WTC11 (cell line): ENCODE measurements around the gene SOS2. TPM values are rescaled to one million over a fixed set of nuclear protein-coding genes. Genes with fewer than 3 reads are reported as not detected.

ENCODE experiments used
- ATAC-seq: fragments of 200-7000 bp; cut with Tn5 transposase; 2 replicates; pipeline ENCODE4 v1.10.0; 2021; ENCODE audit warnings: mild to moderate bottlenecking, moderate library complexity
- CTCF ChIA-PET: fragments of 300-600 bp; sonication (Branson Sonifier 250); formaldehyde crosslinking; loops from one replicate; lab custom pipeline; 2021; ENCODE audit warnings: antibody characterized with exemption; lab: Charles Lee
- POLR2A ChIA-PET: fragments of 350-600 bp; sonication (Branson Sonifier 250); formaldehyde crosslinking; loops from one replicate; lab custom pipeline; 2021; ENCODE audit warnings: antibody characterized with exemption; lab: Charles Lee
- DNase-seq: peaks from one replicate; pipeline ENCODE4 v3.0.0; 2021; ENCODE audit warnings: low spot score
- H3K27ac Mint-ChIP-seq: 2 replicates; pipeline ENCODE4 v1.8.0; 2021; ENCODE audit warnings: mixed read lengths
- H3K27me3 Mint-ChIP-seq: 2 replicates; pipeline ENCODE4 v1.8.0; 2021; ENCODE audit warnings: low read depth, mild to moderate bottlenecking, moderate library complexity, mixed read lengths
- H3K36me3 Mint-ChIP-seq: 2 replicates; pipeline ENCODE4 v1.8.0; 2021; ENCODE audit warnings: mixed read lengths
- H3K4me1 Mint-ChIP-seq: 2 replicates; pipeline ENCODE4 v1.8.0; 2022; ENCODE audit warnings: mixed read lengths
- H3K4me3 Mint-ChIP-seq: 2 replicates; pipeline ENCODE4 v1.8.0; 2021; ENCODE audit warnings: mild to moderate bottlenecking, moderate library complexity, mixed read lengths
- H3K9me3 Mint-ChIP-seq: 2 replicates; pipeline ENCODE4 v1.8.0; 2021; ENCODE audit warnings: mixed read lengths
- ESRRA ChIP-seq: sonication (generic); formaldehyde crosslinking; IDR thresholded peaks from 2 replicates; pipeline ENCODE4 v1.8.1; 2022; ENCODE audit warnings: mild to moderate bottlenecking, missing genetic modification reagents, borderline replicate concordance
- ETV6 ChIP-seq: sonication (generic); formaldehyde crosslinking; IDR thresholded peaks from 2 replicates; pipeline ENCODE4 v1.8.1; 2022; ENCODE audit warnings: mild to moderate bottlenecking, missing genetic modification reagents
- FOXP1 ChIP-seq: sonication (generic); formaldehyde crosslinking; IDR thresholded peaks from 2 replicates; pipeline ENCODE4 v1.8.0; 2022; ENCODE audit warnings: missing genetic modification reagents, mild to moderate bottlenecking, moderate library complexity, borderline replicate concordance
- GRHL2 ChIP-seq: fragments of 250-450 bp; sonication (Bioruptor Pico); IDR thresholded peaks from 2 replicates; pipeline ENCODE4 v1.8.0; 2022; ENCODE audit warnings: mild to moderate bottlenecking, moderate library complexity; ENCODE audit not compliant: insufficient replicate concordance, severe bottlenecking
- GTF2I ChIP-seq: fragments of 250-450 bp; sonication (Bioruptor Pico); conservative IDR thresholded peaks from 2 replicates; pipeline ENCODE4 v1.4.0; 2021; ENCODE audit warnings: mild to moderate bottlenecking
- HMGA2 ChIP-seq: fragments of 250-450 bp; sonication (Bioruptor Pico); IDR thresholded peaks from 2 replicates; pipeline ENCODE4 v1.4.0; 2021; ENCODE audit warnings: mild to moderate bottlenecking, moderate library complexity
- JAZF1 ChIP-seq: fragments of 250-450 bp; sonication (Bioruptor Pico); IDR thresholded peaks from 2 replicates; pipeline ENCODE4 v1.9.0; 2021; ENCODE audit warnings: moderate library complexity, mild to moderate bottlenecking, inconsistent platforms
- MXD4 ChIP-seq: fragments of 250-450 bp; sonication (Bioruptor Pico); IDR thresholded peaks from 2 replicates; pipeline ENCODE4 v1.8.0; 2021; ENCODE audit warnings: mild to moderate bottlenecking, moderate library complexity, borderline replicate concordance
- NFATC4 ChIP-seq: fragments of 250-450 bp; sonication (Bioruptor Pico); IDR thresholded peaks from 2 replicates; pipeline ENCODE4 v1.9.0; 2021; ENCODE audit warnings: mild to moderate bottlenecking
- PRDM15 ChIP-seq: sonication (generic); formaldehyde crosslinking; IDR thresholded peaks from 2 replicates; pipeline ENCODE4 v1.8.0; 2022; ENCODE audit warnings: missing genetic modification reagents
- TCF7 ChIP-seq: sonication (generic); formaldehyde crosslinking; IDR thresholded peaks from 2 replicates; pipeline ENCODE4 v1.8.0; 2022; ENCODE audit warnings: mild to moderate bottlenecking, low read depth, missing genetic modification reagents, moderate library complexity
- ZMAT4 ChIP-seq: fragments of 250-450 bp; sonication (Bioruptor Pico); IDR thresholded peaks from 2 replicates; pipeline ENCODE4 v1.9.0; 2021; ENCODE audit warnings: mild to moderate bottlenecking
- ZNF263 ChIP-seq: sonication (generic); formaldehyde crosslinking; IDR thresholded peaks from 2 replicates; pipeline ENCODE4 v1.8.1; 2022; ENCODE audit warnings: low read depth, mild to moderate bottlenecking, moderate library complexity, missing genetic modification reagents
- ZNF416 ChIP-seq: fragments of 250-450 bp; sonication (Bioruptor Pico); IDR thresholded peaks from 2 replicates; pipeline ENCODE4 v1.9.0; 2021; ENCODE audit warnings: mild to moderate bottlenecking, inconsistent platforms
- ZNF671 ChIP-seq: fragments of 250-450 bp; sonication (Bioruptor Pico); IDR thresholded peaks from 2 replicates; pipeline ENCODE4 v1.8.0; 2021; ENCODE audit warnings: mild to moderate bottlenecking
- total RNA-seq: library from RNA; stranded (reverse); gene quantifications from 3 replicates; pipeline ENCODE4 v1.2.3, GENCODE V29; 2021
- TF ChIP-seq, protein P1 (sequence below): fragments of 250-450 bp; sonication (Bioruptor Pico); IDR thresholded peaks from 2 replicates; pipeline ENCODE4 v1.8.0; 2021; ENCODE audit warnings: mild to moderate bottlenecking
- TF ChIP-seq, protein P2 (sequence below): sonication (generic); formaldehyde crosslinking; IDR thresholded peaks from 2 replicates; pipeline ENCODE4 v1.8.0; 2023; ENCODE audit warnings: mild to moderate bottlenecking, missing genetic modification reagents
- TF ChIP-seq, protein P3 (sequence below): sonication (generic); formaldehyde crosslinking; IDR thresholded peaks from 2 replicates; pipeline ENCODE4 v1.8.0; 2023; ENCODE audit warnings: missing genetic modification reagents

Gene SOS2
- total RNA-seq, 1 experiment from 2014 or later = 11.0 TPM

- no peak overlapping the region for H3K4me3 Mint-ChIP-seq
- DNase-seq = no peak
- ChIA-PET CTCF (interaction anchor here (0.5 kb wide), 1 partner anchor 25 kb away, joined by 4 read pairs; no protein-coding TSS in a partner anchor), POLR2A (no interaction called here)
- no peaks in the 10 kb centered on the region for H3K4me1 Mint-ChIP-seq
- peaks cover 11% of the 10 kb centered on the region for H3K36me3 Mint-ChIP-seq
- no peak for ATAC-seq
- H3K9me3 Mint-ChIP-seq = no peaks in the 10 kb centered on the region
- no peaks in the 10 kb centered on the region for H3K27me3 Mint-ChIP-seq
- no peak overlapping the region; the same call in 1 of the 2 replicates for H3K27ac Mint-ChIP-seq
- TF ChIP-seq ZNF263 (CRISPR knock-in tag) = no peak
- no peak for TF ChIP-seq ESRRA (CRISPR knock-in tag)
- TF ChIP-seq, protein P1, sequence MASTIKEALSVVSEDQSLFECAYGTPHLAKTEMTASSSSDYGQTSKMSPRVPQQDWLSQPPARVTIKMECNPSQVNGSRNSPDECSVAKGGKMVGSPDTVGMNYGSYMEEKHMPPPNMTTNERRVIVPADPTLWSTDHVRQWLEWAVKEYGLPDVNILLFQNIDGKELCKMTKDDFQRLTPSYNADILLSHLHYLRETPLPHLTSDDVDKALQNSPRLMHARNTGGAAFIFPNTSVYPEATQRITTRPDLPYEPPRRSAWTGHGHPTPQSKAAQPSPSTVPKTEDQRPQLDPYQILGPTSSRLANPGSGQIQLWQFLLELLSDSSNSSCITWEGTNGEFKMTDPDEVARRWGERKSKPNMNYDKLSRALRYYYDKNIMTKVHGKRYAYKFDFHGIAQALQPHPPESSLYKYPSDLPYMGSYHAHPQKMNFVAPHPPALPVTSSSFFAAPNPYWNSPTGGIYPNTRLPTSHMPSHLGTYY (CRISPR knock-in tag) = no peak
- no peak for TF ChIP-seq MXD4 (CRISPR knock-in tag)
- TF ChIP-seq ZMAT4 (CRISPR knock-in tag) = no peak
- no peak for TF ChIP-seq ZNF416 (CRISPR knock-in tag)
- no peak for TF ChIP-seq PRDM15
- no peak for TF ChIP-seq GRHL2 (CRISPR knock-in tag)
- TF ChIP-seq, all 79 proteins: peak for 0
Measured at GRCh38 chr14:50270932-50271331, 39.6 kb upstream of the SOS2 start.

DNA sequence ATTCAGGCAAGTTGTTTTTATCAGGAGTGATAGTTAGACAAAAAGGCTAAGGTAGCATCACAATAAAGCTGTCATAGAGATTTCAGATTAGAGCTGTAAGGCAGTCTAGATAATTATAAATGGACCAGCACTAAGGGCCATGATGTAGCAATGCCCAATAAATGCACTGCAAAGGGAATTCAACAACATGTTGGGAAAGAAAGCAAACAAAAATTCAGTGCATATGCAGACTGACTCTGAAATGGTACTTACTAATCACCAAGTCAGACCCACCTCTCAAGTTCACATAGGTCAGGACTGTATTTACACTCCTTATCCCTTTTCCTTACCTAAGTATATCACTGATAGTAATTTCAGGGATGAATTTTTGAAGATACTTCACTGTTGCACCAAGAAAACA, 33.7 kb upstream of the SOS2 start:
- H3K27ac Mint-ChIP-seq = no peak overlapping the region
- H3K4me3 Mint-ChIP-seq = no peak overlapping the region
- no peaks in the 10 kb centered on the region for H3K9me3 Mint-ChIP-seq
- peaks cover 18% of the 10 kb centered on the region for H3K36me3 Mint-ChIP-seq
- ATAC-seq = no peak
- ChIA-PET CTCF (no interaction called here), POLR2A (no interaction called here)
- no peak for TF ChIP-seq ZNF671
- no peak for TF ChIP-seq HMGA2 (CRISPR knock-in tag)
- TF ChIP-seq FOXP1 (CRISPR knock-in tag) = no peak
- TF ChIP-seq GTF2I = no peak
- no peak for TF ChIP-seq NFATC4
- TF ChIP-seq, protein P2, sequence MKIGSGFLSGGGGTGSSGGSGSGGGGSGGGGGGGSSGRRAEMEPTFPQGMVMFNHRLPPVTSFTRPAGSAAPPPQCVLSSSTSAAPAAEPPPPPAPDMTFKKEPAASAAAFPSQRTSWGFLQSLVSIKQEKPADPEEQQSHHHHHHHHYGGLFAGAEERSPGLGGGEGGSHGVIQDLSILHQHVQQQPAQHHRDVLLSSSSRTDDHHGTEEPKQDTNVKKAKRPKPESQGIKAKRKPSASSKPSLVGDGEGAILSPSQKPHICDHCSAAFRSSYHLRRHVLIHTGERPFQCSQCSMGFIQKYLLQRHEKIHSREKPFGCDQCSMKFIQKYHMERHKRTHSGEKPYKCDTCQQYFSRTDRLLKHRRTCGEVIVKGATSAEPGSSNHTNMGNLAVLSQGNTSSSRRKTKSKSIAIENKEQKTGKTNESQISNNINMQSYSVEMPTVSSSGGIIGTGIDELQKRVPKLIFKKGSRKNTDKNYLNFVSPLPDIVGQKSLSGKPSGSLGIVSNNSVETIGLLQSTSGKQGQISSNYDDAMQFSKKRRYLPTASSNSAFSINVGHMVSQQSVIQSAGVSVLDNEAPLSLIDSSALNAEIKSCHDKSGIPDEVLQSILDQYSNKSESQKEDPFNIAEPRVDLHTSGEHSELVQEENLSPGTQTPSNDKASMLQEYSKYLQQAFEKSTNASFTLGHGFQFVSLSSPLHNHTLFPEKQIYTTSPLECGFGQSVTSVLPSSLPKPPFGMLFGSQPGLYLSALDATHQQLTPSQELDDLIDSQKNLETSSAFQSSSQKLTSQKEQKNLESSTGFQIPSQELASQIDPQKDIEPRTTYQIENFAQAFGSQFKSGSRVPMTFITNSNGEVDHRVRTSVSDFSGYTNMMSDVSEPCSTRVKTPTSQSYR (CRISPR knock-in tag) = no peak
- no peak for TF ChIP-seq ETV6 (CRISPR knock-in tag)
- TF ChIP-seq, protein P3, sequence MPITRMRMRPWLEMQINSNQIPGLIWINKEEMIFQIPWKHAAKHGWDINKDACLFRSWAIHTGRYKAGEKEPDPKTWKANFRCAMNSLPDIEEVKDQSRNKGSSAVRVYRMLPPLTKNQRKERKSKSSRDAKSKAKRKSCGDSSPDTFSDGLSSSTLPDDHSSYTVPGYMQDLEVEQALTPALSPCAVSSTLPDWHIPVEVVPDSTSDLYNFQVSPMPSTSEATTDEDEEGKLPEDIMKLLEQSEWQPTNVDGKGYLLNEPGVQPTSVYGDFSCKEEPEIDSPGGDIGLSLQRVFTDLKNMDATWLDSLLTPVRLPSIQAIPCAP (CRISPR knock-in tag) = no peak
- TF ChIP-seq TCF7 (CRISPR knock-in tag) = no peak
- no peak for TF ChIP-seq JAZF1 (CRISPR knock-in tag)
- no peaks in the 10 kb centered on the region for H3K27me3 Mint-ChIP-seq
- DNase-seq = no peak
- H3K4me1 Mint-ChIP-seq = no peaks in the 10 kb centered on the region
